GM18873 (cell line): ENCODE data around the gene HSPA4L.

ENCODE experiments used
- ATAC-seq: cut with Tn5 transposase; IDR thresholded peaks from one replicate; pipeline ENCODE4 v1.9.1; 2021; ENCODE audit warnings: mild to moderate bottlenecking, moderate library complexity, moderate number of reproducible peaks; ENCODE audit not compliant: unreplicated experiment, low FRiP score

The HSPA4L gene

DNA sequence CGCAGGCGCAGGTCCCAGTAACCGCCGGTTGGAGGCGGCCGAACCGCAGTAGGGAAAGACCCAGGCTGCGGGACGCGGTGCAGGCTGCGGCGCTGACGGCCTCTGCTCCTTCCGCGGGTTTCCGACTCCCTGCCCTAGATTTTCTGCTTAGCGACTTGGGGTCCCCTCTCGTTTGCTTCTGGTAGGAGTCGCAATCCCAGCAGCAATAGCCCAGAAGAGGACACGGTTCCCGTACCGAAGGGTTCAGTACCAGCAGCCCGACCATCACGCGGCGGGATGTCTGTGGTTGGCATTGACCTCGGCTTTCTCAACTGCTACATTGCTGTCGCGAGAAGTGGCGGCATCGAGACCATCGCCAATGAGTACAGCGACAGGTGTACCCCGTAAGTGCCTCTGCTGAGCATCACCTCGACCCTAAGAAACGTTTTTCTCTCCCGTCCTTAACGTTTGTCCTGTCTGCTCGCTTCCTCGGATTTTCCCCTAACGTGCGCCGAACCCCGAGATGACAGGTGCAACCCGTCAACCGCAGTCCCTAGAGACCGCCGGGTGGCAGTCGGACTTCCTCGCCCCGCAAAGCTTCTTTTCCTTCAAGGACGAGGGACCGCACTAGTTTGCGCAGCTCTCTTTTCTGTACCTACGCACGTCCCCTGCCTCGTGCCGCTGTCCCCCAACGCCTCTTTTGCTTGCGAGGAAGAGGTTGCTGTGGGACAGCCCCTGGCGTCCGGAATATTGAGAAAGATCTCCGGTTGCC is at the start of gene HSPA4L:
HSPA4L (plus strand) TSS at position 48 of the 751 bp plus-strand sequence; CDS start at position 277, 229 bp downstream.
- ATAC-seq = peak; percentile 72

- no peak for ATAC-seq
Measured at GRCh38 chr4:127732623-127733328, 49.3 kb upstream of the HSPA4L start.

DNA sequence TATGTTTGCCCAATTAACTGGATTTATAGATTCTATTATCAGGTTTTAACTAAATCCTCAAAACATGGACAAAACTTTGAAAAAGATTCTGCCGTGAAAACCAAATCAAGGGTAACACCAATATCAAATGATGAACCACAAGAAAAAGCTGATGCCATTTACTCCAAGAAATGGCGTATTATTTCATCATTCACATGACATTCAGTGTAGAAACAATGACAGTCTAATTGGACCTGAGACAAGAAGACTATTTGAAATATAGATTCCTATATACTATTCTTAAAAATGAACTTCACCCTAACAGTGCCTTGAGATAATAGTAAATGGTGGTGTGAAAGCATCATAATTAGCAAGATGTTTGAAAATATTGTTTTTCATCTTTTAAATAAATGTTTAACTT is 47.1 kb upstream of the HSPA4L start:
- ATAC-seq = no peak

DNA sequence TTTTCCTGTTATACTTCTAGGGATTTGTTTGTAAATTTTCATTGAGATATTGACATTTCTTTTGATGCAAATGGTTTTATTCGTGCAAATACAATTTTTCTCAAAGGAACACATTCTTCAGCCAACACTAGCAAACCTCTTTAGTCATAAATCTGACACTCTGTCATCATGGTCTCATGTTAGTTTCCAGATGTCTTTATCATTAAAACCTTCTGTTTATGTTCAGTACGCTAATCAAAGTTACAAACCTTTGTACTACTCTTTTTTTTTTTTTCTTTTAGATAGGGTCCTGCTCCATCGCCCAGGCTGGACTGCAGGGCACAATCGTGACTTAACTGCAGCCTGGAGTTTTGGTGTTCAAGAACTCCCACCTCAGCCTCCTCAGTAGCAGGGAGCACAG is 44.8 kb upstream of the HSPA4L start:
- no peak for ATAC-seq

- ATAC-seq = no peak
Measured at GRCh38 chr4:127741247-127741646, 40.9 kb upstream of the HSPA4L start.

GRCh38 chr4:127747883-127748282 is 34.2 kb upstream of the HSPA4L start:
- no peak for ATAC-seq

DNA sequence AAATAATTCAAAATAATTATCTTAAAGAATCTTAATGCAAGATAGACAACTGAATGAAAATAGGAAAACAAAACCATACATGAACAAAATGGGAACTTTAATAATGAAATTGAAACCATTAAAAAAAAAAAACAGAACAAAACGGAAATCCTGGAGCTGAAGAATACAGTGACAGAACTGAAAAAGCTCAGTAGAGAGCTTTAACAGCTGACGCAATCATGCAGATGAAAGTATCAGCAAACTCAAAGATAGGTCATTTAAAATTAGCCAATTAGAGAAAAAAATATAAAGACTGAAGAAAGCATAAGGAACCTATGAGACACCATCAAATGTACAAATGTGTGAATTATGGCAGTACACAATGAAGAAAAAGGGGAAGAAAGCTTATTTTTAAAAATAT is 33.2 kb upstream of the HSPA4L start:
- no peak for ATAC-seq

DNA sequence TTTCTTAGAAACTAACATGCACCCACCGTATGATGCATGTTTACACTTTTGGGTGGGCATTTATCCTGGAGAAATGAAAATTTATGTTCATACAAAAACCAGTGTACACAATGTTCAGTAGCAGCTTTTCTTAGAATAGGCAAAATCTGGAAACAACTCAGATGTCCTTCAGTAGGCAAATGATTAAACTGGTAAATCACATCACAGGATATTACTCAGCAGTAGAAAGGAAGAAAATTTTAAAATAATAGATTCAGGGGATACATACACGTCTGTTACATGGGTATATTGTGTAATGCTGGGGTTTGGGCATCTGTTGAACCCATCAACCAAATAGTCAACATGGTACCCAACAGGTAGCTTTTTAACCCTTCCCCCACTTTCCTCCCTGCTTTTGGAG is 25.2 kb upstream of the HSPA4L start:
- ATAC-seq = no peak

GRCh38 chr4:127759228-127759820 is 22.8 kb upstream of the HSPA4L start:
- ATAC-seq = peak; percentile 74

DNA sequence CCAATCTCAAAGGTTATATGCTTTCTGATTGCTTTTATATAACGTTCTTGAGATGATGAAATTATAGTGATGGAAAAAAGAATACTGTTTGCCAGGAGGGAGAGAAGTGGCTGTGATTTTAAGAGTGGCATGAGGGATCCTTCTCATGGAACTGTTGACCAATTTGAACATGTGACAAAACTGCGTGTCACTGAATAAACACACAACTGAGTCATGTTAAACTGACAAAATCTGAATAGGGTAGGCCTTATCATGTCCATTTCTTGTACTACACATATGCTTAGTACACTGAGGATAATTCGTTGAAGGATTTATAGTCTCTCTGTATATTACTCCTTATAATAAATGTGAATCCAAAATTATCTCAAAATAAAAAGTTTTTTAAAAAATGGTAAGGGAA is 22.2 kb upstream of the HSPA4L start:
- no peak for ATAC-seq

DNA sequence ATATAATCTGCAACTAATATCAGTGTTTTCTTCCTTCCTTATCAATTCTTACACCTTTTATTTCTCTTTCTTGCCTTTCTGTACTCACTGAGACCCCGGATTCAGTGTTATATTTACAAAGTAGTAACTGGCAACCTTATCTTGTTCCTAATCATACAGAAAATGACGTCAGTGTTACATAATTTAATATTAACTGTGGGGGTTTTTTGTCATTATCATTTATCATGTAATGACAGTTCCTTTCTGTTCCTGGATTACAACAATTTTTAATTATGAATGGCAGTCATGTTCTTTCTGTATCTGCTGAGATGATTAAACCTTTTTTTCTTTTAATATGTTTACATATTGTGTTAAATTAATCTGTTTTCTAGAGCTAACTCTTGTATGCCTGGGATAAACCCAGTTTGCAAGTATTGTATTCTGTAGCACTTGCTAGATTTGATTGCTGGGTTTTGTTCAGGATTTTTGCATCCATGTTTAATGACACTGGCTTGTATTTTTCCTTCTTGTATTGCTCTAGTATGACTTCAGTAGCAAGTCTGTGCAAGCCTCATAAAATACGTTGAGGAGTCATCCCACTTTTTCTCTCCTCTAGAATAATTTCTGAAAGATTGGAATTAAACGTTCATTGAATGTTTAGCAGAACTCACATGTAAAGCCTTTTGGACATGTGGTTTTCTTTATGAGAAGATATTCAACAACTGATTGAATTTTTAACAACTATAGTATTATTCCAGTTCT is 10.4 kb upstream of the HSPA4L start:
- ATAC-seq = no peak

- ATAC-seq = no peak
Measured at GRCh38 chr4:127772769-127773671, 9.1 kb upstream of the HSPA4L start.

GRCh38 chr4:127775843-127776242 is 6.3 kb upstream of the HSPA4L start:
- ATAC-seq = no peak

DNA sequence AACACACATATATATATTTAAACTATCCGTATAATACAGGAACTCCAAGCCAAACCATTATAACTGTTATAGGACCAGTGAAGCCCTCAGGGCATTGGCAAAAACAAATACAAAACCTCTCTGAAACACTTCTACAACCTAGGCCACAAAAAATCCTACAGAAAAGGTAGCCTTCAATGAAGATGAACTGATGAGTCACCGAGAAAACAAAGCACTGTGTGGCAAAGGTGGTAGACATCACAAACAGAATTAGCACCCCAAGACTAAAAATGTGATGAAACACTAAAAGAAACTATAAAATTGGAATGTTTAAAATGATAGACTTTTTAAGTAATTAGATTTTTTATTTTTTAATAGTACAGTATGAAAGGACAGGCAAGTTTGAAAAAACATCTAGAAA is 5.5 kb upstream of the HSPA4L start:
- ATAC-seq = no peak

DNA sequence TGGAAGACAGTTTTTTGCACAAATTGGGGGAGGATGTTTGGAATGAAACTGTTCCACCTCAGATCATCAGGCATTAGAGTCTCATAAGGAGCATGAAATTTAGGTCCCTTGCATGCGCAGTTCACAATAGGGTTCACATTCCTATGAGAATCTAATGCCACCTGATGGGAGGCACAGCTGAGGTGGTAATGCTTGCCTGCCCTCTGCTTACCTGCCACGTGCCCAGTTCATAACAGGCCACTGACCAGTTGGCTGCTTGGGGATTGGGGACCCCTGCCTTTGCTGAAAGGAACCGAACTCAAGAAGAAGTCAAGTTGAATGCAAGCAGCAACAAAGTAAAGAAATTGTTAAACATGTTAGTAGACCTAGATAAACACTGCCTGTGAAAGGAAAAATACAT is 4.6 kb upstream of the HSPA4L start:
- no peak for ATAC-seq

- ATAC-seq = no peak
Measured at GRCh38 chr4:127778102-127778501, 4.0 kb upstream of the HSPA4L start.

- ATAC-seq = no peak
Measured at GRCh38 chr4:127780598-127780997, 1.5 kb upstream of the HSPA4L start.

DNA sequence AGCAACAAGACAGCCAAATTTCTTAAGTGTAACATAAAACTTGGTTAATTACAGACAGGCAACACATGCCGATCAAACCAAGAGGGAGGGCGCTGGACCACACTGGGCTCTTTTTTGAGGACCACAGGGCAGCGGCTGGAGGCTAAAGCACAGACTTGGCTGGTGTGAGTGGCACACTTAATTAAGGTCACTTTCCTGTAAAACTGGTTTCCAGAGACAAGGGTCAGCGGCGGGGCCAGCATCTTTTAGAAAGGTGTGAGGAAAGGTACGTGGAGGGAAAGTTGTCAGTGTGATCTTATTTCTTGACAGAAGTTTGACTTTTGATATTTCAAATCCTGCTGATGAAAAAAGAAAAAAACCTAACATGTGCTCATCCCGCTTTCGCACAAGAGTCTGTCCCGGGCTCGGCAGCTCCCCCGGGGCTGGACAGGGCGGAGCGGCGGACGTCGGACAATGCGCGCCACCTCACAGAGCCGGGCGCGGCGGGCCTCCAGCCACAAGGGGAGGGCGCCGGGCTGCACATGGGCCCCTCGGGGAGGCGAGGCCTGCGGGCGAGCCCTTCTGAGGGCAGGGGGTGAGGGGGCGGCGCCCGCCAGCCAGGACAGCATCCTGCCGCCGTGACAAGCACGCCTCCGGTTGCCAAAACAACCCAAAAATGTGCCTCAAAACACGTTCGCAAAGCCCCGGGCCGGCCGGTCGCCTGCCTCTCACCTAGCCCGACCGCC is 660 bp upstream of the HSPA4L start:
- ATAC-seq = peak; percentile 27

GRCh38 chr4:127782025-127782274 is 172 bp upstream of the HSPA4L start:
- ATAC-seq = no peak
